Measurements from ENCODE around the gene DDX5. TPM values are rescaled to one million over a fixed set of nuclear protein-coding genes. Genes with fewer than 3 reads are reported as not detected.

DDX5 gene
- total and polyA plus RNA-seq, 2 of the 4 experiments (the other 2 are of a cell fraction), result 253 to 781 TPM

DNA sequence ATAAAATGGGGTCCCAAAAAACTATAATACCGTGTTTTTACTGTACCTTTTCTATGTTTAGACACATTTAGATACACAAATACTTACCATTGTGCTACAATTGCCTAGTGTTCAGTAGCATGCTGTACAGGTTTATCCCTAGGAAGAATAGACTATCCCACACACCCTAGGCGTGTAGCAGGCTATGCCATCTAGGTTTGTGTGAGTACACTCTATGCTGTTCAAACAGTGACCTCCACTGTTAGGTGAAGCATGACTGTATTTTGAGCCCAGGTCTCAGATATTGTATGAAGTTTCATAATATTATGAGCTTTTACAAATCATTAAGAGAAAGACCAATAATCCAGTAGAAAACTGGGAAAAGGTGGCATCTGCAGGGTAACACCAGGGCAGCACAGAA is 33.5 kb downstream of the DDX5 start:
- BruUV-seq (replicated peaks), result no TSS peak
- Histone ChIP-seq H3K9me3 (ENCODE audit: control insufficient read depth, insufficient read depth, low read length) (no peaks in the 10 kb centered on the region), H3K9me1 (ENCODE audit: insufficient read depth, low read length) (no peaks in the 10 kb centered on the region), H3K23ac (ENCODE audit: low read depth, low read length) (no peak overlapping the region), H3K36me3 (ENCODE audit: control insufficient read depth, insufficient read depth, low read length) (no peaks in the 10 kb centered on the region), H3K4me2 (ENCODE audit: low read depth, low read length) (no peak overlapping the region), H2BK20ac (ENCODE audit: low read depth, low read length) (no peak overlapping the region), H4K20me1 (ENCODE audit: insufficient read depth, low read length) (no peaks in the 10 kb centered on the region), H3K4ac (ENCODE audit: low read depth, low read length) (no peak overlapping the region), H4K91ac (ENCODE audit: insufficient read depth, low read depth, low read length) (no peak overlapping the region), H2AK9ac (replicated peaks; ENCODE audit: low read depth, low read length, poor library complexity) (no peak overlapping the region), H2BK120ac (ENCODE audit: low read depth, low read length) (no peak overlapping the region), H3K9ac (ENCODE audit: low read depth, low read length) (no peak overlapping the region), H4K8ac (ENCODE audit: low read depth in 2 of 2, low read length in 2 of 2) (no peak overlapping the region), H4K5ac (ENCODE audit: low read depth, low read length) (no peak overlapping the region), H3K27ac (ENCODE audit: insufficient read depth, low read length) (no peak overlapping the region), H2AFZ (replicated peaks; ENCODE audit: low read length, poor library complexity) (no peak overlapping the region), H2AK5ac (ENCODE audit: low read depth, low read length) (no peak overlapping the region), H3K14ac (replicated peaks; ENCODE audit: low read depth, low read length) (no peak overlapping the region), H3K56ac (ENCODE audit: extremely low read depth, insufficient read depth, low read length) (no peak overlapping the region), H3K27me3 (ENCODE audit: control insufficient read depth, insufficient read depth, low read length) (peaks cover 8% of the 10 kb centered on the region), H3K18ac (ENCODE audit: low read depth, low read length) (no peak overlapping the region), H3K4me3 (ENCODE audit: insufficient read depth, low read depth, low read length) (no peak overlapping the region), H2BK5ac (ENCODE audit: low read depth, low read length, poor library complexity, severe bottlenecking) (no peak overlapping the region), H3K4me1 (ENCODE audit: control insufficient read depth, insufficient read depth, low read length) (no peaks in the 10 kb centered on the region), H3K79me1 (ENCODE audit: low read depth in 1 of 2, low read length in 2 of 2) (no peaks in the 10 kb centered on the region), H2BK15ac (ENCODE audit: low read depth, low read length) (no peak overlapping the region)
- ChIA-PET POLR2A (ENCODE audit: unreplicated experiment) (no interaction called here), CTCF (no interaction called here)
- TF ChIP-seq BHLHE40 (IDR thresholded peaks at IDR 0.05; ENCODE audit: low read depth, low read length) (no peak), NFE2L2 (IDR thresholded peaks at IDR 0.05; ENCODE audit: low read depth, low read length) (no peak), MXI1 (IDR thresholded peaks at IDR 0.05; ENCODE audit: borderline replicate concordance, low read depth, low read length) (no peak), MAFK (IDR thresholded peaks at IDR 0.05; ENCODE audit: low read depth, low read length) (no peak), SMC3 (IDR thresholded peaks at IDR 0.05; ENCODE audit: low read depth, low read length) (no peak), FOS (IDR thresholded peaks at IDR 0.05; ENCODE audit: low read depth, low read length) (no peak), CHD1 (IDR thresholded peaks at IDR 0.05; ENCODE audit: low read depth, low read length) (no peak), RFX5 (IDR thresholded peaks at IDR 0.05; ENCODE audit: low read depth, low read length) (no peak), RAD21 (IDR thresholded peaks at IDR 0.05; ENCODE audit: low read length) (no peak), MAZ (IDR thresholded peaks at IDR 0.05; ENCODE audit: borderline replicate concordance, low read depth, low read length) (no peak), RCOR1 (IDR thresholded peaks at IDR 0.05; ENCODE audit: insufficient replicate concordance, low read length) (no peak), POLR2A (IDR thresholded peaks at IDR 0.05; ENCODE audit: low read depth, low read length) (no peak), CEBPB (IDR thresholded peaks at IDR 0.05; ENCODE audit: low read depth, low read length) (no peak)
- TF ChIP-seq, protein P1, sequence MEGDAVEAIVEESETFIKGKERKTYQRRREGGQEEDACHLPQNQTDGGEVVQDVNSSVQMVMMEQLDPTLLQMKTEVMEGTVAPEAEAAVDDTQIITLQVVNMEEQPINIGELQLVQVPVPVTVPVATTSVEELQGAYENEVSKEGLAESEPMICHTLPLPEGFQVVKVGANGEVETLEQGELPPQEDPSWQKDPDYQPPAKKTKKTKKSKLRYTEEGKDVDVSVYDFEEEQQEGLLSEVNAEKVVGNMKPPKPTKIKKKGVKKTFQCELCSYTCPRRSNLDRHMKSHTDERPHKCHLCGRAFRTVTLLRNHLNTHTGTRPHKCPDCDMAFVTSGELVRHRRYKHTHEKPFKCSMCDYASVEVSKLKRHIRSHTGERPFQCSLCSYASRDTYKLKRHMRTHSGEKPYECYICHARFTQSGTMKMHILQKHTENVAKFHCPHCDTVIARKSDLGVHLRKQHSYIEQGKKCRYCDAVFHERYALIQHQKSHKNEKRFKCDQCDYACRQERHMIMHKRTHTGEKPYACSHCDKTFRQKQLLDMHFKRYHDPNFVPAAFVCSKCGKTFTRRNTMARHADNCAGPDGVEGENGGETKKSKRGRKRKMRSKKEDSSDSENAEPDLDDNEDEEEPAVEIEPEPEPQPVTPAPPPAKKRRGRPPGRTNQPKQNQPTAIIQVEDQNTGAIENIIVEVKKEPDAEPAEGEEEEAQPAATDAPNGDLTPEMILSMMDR (conservative IDR thresholded peaks at IDR 0.05; ENCODE audit: low read depth, low read length), result no peak
- TF ChIP-seq, protein P2, sequence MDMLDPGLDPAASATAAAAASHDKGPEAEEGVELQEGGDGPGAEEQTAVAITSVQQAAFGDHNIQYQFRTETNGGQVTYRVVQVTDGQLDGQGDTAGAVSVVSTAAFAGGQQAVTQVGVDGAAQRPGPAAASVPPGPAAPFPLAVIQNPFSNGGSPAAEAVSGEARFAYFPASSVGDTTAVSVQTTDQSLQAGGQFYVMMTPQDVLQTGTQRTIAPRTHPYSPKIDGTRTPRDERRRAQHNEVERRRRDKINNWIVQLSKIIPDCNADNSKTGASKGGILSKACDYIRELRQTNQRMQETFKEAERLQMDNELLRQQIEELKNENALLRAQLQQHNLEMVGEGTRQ (IDR thresholded peaks at IDR 0.05; ENCODE audit: low read depth, low read length), result no peak
- TF ChIP-seq, protein P3, sequence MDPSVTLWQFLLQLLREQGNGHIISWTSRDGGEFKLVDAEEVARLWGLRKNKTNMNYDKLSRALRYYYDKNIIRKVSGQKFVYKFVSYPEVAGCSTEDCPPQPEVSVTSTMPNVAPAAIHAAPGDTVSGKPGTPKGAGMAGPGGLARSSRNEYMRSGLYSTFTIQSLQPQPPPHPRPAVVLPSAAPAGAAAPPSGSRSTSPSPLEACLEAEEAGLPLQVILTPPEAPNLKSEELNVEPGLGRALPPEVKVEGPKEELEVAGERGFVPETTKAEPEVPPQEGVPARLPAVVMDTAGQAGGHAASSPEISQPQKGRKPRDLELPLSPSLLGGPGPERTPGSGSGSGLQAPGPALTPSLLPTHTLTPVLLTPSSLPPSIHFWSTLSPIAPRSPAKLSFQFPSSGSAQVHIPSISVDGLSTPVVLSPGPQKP (IDR thresholded peaks at IDR 0.05; ENCODE audit: borderline replicate concordance, low read depth, low read length), result no peak
- intact Hi-C loops (cut with micrococcal nuclease), result no loop called here
- dilution Hi-C loops (cut with HindIII; ENCODE audit: low sequenced_read_pairs, unreplicated experiment), result no loop called here
- DNase-seq (no peak), ATAC-seq (ENCODE audit: low read depth) (no peak)
- in situ Hi-C loops (cut with MboI; ENCODE audit: low sequenced_read_pairs), result no loop called here
- WGBS, 2 experiments (ENCODE audit: extremely low coverage in 2 of 2, insufficient read length in 1 of 2), result no CpG with 5 or more reads among the region's 2 CpGs

Data from IMR-90 (cell line).